ENCODE measurements around the gene EPHB3.
A peak's percentile ranks its signal among the peaks of the same experiment; 100 is the strongest.

EPHB3 gene

DNA sequence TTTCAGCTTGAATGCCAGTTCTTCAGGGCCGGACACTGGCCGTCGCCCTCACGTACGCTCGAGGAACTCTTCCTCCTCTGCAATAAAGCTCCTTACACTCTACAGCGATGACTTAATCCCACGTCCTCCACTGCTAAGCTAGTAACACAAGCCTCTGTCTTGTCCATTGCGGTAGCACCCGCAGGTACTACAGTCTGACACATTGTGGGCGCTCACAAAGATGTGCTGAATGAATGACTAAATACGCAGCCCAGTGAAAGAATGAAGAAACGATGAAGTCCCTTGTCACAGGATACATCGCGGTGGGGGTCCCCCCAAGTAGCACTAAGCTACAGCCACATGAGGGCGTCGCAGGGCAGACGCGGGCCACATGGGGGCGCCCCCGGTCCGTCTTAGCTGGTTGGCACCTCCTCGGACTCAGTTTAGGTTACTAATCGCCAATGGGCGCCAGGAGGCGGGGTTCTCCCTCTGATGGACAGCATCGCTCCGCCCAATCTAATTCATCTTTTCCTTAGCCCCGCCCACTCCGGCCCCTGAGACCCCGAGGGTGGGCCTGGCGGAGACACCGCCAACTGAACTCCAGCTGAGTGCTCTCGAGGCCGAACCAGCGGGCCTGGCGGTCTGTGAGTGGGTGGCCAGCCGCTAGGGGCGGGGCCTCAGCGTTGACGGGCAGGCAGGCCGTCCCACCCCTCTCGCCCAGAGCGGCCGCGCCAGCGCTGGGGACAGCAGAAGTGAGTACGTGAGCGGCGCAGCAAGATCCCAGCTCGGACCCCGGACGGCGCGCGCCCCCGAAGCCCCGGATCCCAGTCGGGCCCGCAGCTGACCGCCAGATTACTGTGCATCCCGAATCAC, at the start of gene EPHB3:
Gene EPHB3 (plus strand): TSS at position 725 of the 852 bp plus-strand sequence. CDS start 451 bp downstream, outside the sequence.
- DNase-seq (ENCODE audit: low read depth) = peak; percentile 98

DNA sequence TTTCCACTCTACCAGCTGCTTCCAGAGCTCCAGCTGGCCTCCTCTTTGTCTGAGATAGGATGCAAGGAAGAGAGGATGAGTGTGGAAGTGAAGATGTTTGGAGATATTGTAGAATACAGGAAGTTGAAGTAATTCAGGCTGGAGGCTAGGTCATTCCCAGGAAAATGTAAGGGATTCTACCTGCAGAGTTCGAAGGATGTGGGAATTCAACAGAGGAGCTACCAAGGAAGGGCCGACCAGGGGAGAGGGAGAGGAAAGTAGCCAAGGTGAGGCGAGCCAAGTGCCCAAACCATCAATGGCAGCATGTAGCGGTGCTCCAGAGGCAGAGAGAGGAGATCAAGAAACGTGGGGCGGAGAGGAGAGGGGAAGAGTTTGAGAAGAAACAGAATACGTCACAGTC, 49.0 kb upstream of the EPHB3 start:
- no peak for DNase-seq (ENCODE audit: low read depth)

DNA sequence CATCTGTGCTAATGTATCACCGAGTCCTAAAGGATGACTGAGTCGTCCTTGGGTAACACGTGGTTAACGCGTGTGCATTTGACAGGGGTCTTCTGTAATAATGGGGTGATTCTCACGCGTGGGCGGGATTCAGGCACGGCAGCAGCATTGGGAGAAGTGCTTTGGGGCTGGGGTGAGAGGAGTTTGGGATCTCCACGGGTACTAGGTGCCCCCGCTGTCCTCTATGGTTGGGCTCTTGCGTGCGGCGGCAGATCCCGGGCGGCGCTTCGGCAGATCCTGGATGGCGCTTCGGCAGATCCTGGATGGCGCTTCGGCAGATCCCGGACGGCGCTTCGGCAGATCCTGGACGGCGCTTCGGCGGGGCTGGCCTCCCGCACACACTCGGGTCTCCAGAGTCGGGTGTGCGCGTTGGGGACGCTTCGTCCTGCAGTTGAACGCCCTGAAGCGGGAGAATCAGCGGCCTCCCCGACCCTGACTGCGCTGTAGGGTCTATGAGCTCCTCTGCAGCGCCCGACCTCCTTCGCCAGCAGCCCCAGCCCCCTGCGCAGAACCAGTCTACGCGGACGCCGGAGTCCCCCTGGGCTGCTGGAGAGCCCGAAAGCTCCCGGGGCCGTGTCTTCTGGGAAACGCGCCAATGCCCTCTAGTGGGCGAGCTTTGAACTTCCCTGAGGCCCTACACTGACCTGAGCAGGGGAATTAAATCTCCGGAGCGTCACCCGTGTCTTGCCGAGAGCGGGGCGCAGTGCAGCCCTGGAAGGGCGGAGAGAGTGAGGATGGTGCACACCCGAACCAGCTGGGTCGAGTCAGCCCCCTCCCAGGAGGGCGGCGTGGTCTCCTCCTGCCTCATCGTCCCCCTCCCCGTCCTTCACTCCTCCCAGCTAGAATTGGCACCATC, 48.1 kb upstream of the EPHB3 start:
- peak; percentile 65 for DNase-seq (ENCODE audit: low read depth)

GRCh38 chr3:184514171-184514490, 47.5 kb upstream of the EPHB3 start:
- DNase-seq (ENCODE audit: low read depth) = no peak

DNA sequence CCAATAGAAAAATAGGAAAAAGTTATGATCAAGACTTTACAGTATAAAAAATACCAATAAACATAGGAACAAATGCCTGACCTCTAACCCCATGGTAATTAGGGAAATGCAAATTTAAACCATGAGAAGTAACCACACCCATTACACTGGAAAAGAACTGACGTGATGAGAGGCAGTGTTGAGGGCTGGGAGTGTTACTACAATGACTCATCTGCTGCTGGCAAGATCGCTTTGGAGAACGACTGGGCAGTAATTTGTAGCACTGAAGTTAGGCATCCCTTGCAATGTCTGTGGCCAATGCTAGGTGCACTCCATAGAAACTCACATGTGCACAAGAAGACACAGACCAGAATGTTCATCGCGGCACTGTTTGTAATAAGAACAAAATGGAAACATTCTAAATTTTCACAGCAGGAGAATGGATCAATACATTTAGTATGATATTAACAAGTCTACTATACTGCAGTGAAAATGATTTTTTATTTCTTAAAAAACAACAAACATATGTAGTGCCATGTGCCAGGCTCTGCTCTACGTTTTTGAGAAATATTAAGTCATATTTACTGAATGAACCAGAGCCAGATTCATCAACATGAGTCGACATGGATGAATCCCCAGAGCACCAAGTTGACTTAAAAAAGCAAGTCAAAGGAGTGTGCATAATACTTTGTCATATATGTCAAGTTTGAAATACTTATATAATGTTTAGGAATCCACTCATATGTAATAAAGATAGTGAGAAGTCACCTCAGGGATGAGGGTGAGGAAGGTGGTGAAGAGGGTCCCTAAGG, 37.6 kb upstream of the EPHB3 start:
- DNase-seq (ENCODE audit: low read depth) = peak; percentile 29

GRCh38 chr3:184524981-184525336, 36.6 kb upstream of the EPHB3 start:
- DNase-seq (ENCODE audit: low read depth) = no peak

- no peak for DNase-seq (ENCODE audit: low read depth)
Measured at GRCh38 chr3:184525337-184526087, 36.1 kb upstream of the EPHB3 start.

GRCh38 chr3:184526088-184526433, 35.5 kb upstream of the EPHB3 start:
- no peak for DNase-seq (ENCODE audit: low read depth)

- DNase-seq (ENCODE audit: low read depth) = no peak
Measured at GRCh38 chr3:184531626-184532280, 29.8 kb upstream of the EPHB3 start.

DNA sequence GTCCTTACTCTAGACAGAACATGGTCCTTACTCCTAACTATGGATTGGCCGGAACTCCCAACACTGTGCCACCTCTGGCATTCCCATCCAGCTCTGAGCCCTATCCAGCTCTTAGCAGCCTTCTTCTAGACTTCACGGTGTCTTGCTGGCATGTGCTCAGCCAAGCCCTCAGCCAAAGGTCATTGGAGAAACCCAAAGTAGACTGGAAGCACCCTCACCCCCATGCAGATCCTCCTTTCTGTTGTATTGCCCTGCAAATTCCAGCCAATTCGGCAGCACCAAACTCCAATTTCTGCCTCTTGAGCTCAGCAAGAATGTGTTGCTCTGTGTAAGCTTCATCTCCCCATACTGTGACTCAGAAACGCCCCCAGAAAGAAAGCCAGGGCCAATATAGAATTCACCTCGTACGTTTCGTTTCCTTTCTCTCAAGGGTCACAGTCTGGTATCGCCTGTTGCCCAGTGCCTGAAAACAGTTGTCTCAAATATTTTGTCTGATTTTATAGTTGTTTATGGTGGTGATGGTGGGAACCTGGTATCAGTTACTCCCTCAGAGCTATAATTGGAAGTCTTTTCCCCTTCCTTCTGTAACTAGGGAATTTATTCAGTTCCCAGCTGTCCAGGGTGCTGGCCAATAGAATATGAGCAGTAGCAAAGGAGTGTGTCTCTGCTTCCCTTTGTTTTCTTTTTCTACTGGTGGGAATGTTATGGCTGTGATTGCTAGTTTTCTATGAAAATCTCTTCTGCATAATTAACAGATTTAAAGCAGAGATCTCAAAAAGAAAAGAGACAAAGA, 28.4 kb upstream of the EPHB3 start:
- DNase-seq (ENCODE audit: low read depth) = no peak

DNA sequence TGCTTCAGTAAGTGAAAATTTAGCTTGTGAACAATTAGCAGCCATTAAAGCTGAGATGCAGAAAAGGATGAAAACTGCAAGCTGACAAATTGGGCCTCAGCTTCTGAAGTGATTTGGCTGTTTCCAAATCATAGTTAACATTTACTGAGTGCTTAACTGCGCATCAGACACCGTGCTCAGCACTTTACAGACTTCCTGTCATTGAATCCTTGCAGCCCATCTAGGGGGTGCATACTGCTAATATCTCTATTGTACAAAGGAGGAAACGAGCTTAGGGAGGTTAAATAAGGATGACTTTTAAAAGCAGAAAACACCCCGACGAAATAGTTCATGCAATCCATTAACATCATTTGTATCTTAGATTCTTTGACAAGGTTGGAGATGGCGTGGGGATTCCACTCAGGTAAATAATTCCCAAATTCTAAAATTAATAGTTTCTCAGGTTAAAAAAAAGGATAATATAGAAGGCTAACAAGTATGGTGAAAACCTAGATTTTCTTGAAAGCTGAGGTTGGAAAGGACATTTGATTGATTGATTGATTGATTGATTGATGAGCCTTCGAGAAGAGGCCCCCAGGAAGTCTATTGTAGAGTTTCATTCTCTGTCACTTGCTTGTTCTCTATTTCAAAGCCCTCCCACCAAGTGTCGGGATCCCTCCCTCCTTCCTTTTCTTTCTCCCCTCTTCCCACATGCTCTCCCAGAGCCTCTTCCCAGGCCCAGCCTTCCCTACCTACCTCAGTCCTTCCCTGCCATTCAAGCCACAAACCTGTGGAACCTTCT, 23.5 kb upstream of the EPHB3 start:
- no peak for DNase-seq (ENCODE audit: low read depth)

DNA sequence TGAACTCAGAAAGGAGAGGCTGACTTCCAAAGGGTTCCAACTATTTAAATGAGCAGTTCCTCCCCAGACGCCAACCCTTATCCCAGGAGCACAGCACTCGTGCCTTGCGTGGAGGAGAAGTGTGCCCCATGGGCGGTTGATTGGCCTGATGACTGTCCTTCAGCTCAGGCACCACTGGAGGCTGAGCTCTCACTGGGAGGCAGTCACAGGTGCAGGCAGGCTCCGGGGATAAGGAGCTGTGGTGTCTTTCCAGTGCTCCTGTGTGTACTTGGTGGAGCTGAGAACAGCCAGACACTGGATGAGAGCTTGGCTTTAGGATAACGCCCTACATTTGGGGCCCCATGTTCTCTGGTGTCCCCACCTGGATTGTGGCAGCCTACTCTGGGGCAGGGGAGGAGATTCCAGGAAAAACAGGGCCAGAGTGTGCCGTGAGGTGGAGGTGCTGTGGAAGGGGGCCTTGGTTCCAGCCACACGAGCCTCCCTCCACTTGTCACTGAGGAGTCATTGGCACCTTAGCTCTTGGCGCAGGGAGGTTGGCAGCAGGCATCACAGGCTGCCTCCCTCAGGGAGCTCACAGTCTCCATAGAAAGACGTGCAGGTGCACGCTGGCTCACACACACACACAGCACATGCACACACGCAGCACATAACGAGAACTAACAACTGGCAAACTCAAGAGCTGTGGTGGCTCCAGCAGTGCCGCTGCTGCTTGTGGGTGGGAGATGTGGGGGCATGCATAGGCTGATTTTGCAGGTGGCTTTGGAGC, 22.7 kb upstream of the EPHB3 start:
- DNase-seq (ENCODE audit: low read depth) = no peak

DNA sequence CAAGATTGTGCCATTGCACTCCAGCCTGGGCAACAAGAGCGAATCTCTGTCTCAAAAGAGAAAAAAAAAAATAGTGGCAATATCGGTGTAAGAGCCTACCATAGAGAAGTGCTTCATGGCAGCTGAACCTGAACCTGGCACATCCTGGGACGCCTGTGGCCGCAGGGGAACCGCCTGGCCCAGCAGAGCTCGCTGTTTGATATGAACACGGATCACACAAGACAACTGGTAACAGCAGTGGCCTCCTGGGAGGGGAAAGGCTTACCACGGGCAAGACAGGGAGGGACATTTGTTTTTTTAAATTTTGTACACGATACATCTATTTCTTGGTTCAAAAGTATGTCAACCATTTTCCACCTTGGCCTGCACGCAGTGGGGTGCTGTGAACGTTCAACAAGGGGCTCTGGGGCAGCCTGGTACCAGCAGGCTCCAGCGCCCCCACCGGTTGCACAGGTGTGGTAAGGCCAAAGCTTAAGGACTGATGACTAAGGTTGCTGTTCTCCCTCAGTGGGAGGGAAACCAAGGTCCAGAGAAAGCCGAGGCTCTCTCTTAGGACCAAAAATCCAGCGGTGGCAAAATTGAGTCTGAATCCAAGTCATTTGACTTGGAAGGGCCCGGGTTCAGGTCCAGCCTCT, 21.7 kb upstream of the EPHB3 start:
- no peak for DNase-seq (ENCODE audit: low read depth)

DNA sequence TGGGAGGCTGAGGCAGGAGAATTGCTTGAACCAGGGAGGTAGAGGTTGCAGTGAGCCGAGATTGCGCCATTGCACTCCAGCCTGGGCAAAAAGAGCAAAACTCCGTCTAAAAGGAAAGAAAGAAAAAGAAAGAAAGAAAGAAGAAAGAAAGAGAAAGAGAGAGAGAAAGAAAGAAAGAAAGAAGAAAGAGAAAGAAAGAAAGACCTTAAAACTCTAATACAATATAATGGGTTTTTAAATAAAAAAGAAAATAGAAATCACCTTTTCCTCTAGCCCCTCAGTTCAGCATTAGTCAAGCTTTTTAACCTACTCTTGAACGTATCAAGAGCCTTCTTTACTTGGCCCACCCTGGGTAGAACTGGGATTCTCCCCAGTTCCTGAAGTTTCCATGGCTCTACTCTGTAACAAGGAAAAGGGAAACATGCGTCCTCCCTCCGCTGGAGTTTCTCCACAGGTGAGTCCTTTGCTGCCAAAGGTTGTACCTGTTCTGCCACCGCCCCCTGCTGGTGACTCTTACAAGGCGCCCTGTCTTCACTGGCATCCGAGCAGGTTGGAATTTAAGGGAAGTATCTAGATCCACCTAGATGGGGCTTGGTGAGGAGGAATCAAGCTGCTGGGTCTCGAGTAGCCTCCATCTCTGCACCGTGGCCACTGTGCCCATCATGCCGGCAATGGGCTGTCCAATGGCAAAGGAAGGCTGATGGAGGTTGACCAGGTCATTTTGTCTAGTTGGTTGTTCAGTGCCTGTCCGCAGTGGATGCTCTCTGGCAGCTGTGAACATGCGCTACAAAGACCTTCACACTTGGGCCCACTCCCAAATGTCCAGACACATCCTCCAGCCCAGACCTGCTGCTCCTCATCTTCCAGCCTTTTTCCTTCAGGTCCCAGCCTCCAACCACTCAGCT, 20.6 kb upstream of the EPHB3 start:
- DNase-seq (ENCODE audit: low read depth) = no peak

- DNase-seq (ENCODE audit: low read depth) = no peak
Measured at GRCh38 chr3:184541886-184542562, 19.6 kb upstream of the EPHB3 start.

- no peak for DNase-seq (ENCODE audit: low read depth)
Measured at GRCh38 chr3:184542577-184542976, 19.0 kb upstream of the EPHB3 start.

- no peak for DNase-seq (ENCODE audit: low read depth)
Measured at GRCh38 chr3:184543256-184543655, 18.3 kb upstream of the EPHB3 start.

All from fibroblast of gingiva (primary cell).